Thyroid gland (tissue), 4 donors: ENCODE results near the gene MYRFL.

Experiments
- POLR2A ChIP-seq, 2 donors: fragments of 450-650 bp; IDR thresholded peaks; one replicate each; pipeline ENCODE4 v1.6.1; 2017; ENCODE audit warnings: antibody characterized with exemption in 2 of 2, mild to moderate bottlenecking in 2 of 2, moderate library complexity in 1 of 2
- TF ChIP-seq, protein P1 (sequence below), 6 experiments: fragments of 200-600 bp in 3 of 6; fragments of 450-650 bp in 3 of 6; sonication (generic) in 3 of 6; IDR thresholded peaks; one replicate each; pipeline ENCODE4 v1.5.1; 2016 to 2019; ENCODE audit warnings: antibody characterized with exemption in 6 of 6, mild to moderate bottlenecking in 2 of 6, inconsistent platforms in 1 of 6, moderate library complexity in 1 of 6

DNA sequence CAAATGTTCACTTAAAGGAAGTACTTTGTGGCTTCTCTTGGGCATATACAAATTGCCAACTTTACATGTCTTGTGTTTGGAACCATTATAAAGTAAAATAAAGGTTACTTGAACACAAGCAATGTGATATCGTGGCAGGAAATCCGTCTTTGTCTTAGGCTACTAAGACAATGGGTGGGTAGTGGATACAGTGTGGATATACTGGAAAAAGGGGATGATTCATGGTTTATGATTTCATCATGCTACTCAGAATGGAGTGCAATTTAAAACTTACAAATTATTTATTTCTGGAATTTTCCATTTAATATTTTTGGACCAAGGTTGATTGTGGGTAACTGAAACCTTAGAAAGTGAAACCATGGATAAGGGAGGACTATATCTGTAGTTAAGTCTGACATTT lies 48.4 kb downstream of the MYRFL start:
- TF ChIP-seq, protein P1, sequence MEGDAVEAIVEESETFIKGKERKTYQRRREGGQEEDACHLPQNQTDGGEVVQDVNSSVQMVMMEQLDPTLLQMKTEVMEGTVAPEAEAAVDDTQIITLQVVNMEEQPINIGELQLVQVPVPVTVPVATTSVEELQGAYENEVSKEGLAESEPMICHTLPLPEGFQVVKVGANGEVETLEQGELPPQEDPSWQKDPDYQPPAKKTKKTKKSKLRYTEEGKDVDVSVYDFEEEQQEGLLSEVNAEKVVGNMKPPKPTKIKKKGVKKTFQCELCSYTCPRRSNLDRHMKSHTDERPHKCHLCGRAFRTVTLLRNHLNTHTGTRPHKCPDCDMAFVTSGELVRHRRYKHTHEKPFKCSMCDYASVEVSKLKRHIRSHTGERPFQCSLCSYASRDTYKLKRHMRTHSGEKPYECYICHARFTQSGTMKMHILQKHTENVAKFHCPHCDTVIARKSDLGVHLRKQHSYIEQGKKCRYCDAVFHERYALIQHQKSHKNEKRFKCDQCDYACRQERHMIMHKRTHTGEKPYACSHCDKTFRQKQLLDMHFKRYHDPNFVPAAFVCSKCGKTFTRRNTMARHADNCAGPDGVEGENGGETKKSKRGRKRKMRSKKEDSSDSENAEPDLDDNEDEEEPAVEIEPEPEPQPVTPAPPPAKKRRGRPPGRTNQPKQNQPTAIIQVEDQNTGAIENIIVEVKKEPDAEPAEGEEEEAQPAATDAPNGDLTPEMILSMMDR (IDR thresholded peaks at IDR 0.05) = no peak
- TF ChIP-seq POLR2A (IDR thresholded peaks at IDR 0.05) = no peak
